ENCODE data around the gene SPNS1.

GRCh38 chr16:28983644-28984043 lies 9.1 kb downstream of the SPNS1 start:
- TF ChIP-seq, protein P1, sequence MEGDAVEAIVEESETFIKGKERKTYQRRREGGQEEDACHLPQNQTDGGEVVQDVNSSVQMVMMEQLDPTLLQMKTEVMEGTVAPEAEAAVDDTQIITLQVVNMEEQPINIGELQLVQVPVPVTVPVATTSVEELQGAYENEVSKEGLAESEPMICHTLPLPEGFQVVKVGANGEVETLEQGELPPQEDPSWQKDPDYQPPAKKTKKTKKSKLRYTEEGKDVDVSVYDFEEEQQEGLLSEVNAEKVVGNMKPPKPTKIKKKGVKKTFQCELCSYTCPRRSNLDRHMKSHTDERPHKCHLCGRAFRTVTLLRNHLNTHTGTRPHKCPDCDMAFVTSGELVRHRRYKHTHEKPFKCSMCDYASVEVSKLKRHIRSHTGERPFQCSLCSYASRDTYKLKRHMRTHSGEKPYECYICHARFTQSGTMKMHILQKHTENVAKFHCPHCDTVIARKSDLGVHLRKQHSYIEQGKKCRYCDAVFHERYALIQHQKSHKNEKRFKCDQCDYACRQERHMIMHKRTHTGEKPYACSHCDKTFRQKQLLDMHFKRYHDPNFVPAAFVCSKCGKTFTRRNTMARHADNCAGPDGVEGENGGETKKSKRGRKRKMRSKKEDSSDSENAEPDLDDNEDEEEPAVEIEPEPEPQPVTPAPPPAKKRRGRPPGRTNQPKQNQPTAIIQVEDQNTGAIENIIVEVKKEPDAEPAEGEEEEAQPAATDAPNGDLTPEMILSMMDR (IDR thresholded peaks at IDR 0.05): no peak
- no peak for TF ChIP-seq POLR2A (IDR thresholded peaks at IDR 0.05)
- no peak for TF ChIP-seq POLR2AphosphoS5 (IDR thresholded peaks at IDR 0.05; ENCODE audit: insufficient read depth in 1 of 2, low read depth in 1 of 2)

All from vagina (tissue), 2 donors.